GM12865 (cell line): ENCODE data around the gene COL26A1.

ENCODE experiments used
- DNase-seq: peaks from one replicate; pipeline ENCODE4 v3.0.0; 2010; ENCODE audit warnings: low read depth
- H3K4me3 ChIP-seq: 2 replicates; pipeline ENCODE4 v1.5.1; 2011; ENCODE audit warnings: mild to moderate bottlenecking, low read depth, low read length, control low read depth
- TF ChIP-seq, protein P1 (sequence below): IDR thresholded peaks from 2 replicates; pipeline ENCODE4 v1.5.1; 2011; ENCODE audit warnings: low read length, control low read depth, low read depth, inconsistent platforms; ENCODE audit not compliant: insufficient read depth; ENCODE audit errors: missing control alignments

Gene COL26A1

DNA sequence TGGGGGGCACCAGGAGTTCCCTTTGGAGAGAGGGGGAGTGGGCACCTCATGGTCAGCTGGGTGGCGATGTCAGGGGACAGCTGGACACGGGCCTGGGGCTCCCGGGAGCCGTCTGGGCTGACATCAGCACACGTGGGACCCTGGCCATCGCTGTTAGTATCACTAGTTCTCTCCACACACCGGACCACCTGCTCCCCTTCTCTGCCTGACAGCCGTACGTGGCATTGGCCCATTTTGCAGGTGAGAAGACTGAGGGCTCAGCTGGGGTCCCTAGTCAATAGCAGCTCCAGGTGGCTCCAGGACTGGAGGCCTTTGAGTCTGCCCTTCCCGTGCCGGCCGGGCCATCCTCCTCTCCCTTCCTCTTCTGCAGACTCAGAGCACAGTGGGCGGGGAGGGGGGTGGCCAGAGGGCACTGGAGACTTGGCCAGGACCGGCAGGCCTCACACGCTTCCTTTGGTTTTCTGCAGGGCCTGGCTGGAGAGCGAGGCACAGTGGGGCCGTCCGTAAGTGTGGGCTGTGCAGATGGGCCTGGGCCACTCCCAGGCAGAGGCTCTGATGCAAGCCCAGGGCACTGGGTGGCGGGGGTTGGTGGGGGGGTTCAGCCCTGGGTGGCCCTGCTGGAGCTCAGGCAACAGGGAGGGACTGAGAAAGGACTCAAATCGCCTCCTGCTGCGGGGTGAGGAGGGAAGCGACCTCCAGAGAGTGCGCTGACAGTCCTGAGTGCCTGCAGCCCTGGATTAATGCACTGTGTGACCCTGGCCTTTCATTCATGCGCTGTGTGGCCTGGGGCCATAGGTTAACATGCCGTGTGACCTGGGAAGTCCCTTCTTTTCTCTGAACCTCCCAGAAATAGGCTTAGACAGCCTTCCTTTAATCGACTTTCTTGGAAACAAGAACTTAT is 188.2 kb downstream of the COL26A1 start:
- TF ChIP-seq, protein P1, sequence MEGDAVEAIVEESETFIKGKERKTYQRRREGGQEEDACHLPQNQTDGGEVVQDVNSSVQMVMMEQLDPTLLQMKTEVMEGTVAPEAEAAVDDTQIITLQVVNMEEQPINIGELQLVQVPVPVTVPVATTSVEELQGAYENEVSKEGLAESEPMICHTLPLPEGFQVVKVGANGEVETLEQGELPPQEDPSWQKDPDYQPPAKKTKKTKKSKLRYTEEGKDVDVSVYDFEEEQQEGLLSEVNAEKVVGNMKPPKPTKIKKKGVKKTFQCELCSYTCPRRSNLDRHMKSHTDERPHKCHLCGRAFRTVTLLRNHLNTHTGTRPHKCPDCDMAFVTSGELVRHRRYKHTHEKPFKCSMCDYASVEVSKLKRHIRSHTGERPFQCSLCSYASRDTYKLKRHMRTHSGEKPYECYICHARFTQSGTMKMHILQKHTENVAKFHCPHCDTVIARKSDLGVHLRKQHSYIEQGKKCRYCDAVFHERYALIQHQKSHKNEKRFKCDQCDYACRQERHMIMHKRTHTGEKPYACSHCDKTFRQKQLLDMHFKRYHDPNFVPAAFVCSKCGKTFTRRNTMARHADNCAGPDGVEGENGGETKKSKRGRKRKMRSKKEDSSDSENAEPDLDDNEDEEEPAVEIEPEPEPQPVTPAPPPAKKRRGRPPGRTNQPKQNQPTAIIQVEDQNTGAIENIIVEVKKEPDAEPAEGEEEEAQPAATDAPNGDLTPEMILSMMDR: no peak
- H3K4me3 ChIP-seq: no peak overlapping the region
- DNase-seq: no peak

DNA sequence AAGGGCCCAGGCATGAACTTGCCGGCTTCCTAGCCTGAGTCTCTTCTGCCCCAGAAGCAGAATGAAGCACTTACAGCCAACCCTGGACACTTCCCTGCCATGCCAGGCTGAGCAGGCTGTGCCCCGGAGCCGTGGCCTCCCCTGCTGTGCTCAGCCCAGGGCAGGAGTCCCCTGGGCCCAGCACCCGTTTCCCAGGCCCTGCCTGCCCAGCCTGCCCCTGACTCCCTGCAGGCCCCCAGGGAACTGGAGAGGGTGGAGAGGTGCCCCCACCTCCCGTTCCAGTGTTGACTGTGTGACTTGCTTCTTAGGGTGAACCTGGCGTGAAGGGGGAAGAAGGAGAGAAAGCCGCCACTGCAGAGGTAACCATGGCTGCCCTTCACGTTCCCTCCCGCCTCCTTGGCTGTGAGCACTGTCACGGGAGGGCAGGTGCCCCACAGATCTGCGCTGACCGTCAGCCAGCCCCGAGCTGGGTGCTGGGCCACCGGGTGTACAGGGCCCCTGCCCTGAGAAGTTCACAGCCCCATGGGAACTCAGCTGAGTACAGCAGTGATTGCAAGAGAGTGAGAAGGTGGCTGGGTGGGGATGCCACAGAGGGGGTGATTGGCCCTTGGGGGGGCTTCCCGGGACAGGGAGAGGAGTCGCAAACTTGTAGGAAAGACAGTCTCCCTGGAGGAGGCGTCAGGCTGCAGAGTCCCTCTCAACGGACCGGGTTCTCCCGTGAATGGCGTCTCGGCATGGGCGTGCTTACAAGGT is 190.5 kb downstream of the COL26A1 start:
- TF ChIP-seq, protein P1: no peak
- H3K4me3 ChIP-seq: no peak overlapping the region
- no peak for DNase-seq

DNA sequence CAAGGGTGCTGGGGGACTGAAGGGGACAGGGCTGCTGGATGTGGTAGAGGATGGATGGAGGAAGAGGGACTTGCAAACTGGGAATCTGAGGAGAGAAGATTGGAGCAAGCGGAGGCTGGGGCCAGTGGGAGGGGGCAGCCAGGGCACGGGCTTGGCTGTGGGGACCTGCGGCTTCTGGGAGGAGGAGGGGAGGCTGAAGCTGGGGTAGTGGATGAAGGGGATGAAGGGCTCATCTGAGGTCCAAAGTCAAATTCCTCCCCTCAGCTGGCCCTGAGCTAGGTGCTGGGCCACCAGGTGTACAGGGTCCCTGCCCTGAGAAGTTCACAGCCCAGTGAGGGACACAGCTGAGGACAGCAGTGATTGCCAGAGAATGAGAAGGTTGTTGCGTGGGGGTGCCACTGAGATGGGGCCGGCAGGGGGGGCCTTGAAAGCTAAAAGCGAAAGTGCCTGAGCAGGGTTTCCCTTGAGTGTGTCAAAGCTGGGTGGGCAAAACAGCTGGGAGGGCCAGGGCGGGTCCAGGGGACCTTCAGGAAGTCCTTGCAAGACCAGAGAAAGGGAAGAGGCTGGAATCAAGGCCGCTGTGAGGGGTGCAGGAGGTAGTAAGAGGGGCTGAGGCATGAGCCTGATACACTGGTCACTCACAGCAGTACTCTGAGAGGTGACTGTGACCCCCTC is 191.2 kb downstream of the COL26A1 start:
- no peak for DNase-seq
- TF ChIP-seq, protein P1: no peak

DNA sequence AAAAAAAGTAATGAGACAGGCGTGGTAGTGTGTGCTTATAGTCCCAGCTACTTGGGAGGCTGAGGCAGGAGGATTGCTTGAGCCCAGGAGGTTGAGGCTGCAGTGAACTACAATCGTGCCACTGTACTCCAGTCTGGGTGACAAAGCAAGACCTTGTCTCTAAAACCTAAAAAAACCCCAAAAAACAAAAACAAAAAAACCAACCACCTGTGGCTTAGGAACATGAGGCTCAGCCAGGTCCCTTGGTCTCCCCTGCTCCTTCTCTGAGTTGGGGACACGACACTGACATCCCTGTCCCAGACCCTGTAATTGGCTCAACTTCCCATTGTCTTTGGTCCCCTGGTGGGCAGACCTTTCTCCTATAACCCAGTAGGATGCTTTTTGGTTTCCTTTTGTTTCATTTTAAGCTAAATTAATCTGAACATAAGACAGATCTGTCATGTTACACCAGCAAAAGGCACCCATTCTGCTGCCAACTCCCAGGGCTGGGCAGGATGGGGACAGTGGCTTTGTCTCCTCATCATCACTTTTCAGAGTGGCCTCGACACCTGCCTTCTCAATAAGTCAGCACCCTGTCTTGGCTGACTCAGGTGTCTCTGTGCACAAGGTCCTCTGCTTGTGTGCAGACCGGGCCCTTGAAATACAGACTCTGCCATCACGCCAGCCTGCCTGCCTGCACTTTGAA is 192.1 kb downstream of the COL26A1 start:
- TF ChIP-seq, protein P1: no peak
- DNase-seq: no peak
- no peak overlapping the region for H3K4me3 ChIP-seq

More for the DNA sequence above, 191.2 kb downstream of the COL26A1 start:
- no peak overlapping the region for H3K4me3 ChIP-seq

DNA sequence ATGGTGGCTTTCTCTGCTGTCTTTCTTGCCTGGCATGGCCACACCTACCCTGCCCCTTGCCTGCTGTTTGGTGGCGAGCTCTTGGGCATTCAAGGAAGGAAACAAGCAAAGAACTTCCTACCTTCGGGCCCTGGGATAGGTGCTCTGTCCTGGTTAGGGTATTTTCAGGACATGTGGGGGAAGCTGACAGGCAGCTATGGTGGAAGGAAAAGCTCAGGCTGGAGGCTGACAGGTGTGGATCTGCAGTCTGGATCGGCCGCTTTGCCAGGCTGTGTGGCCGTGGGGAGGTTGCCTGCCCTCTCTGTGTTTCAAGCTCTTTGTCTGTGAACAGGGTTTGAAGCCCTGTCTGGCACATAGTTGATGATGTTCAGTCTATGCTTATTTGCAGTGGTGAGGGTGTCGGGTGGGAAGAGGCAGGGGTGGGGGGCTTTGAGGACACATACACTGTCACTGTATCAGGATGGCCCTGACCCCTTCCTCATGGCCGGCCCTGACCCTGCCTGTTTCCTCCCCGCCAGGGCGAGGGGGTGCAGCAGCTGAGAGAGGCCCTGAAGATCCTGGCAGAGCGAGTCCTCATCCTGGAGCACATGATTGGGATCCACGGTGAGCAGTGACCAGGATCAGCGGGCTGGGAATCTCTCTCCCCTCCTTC is 192.7 kb downstream of the COL26A1 start:
- TF ChIP-seq, protein P1: no peak
- no peak for DNase-seq
- no peak overlapping the region for H3K4me3 ChIP-seq

DNA sequence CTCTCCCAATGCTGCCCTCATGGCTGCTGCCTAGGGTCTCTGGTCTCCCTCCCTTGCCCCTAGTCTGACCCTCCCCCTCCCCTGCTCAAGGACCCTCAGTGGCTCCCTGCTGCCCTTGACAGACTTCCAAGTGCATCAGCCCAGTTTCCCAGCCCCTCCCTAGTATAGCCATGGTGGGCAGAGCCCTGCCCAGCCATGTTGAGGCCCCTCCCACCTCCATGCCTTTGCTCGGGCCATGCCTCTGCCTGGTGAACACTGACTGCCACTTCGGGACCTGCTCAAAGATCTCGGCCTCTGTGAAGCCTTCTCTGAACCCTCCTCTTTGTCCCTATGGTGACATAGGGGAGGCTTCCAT is 193.2 kb downstream of the COL26A1 start:
- TF ChIP-seq, protein P1: no peak
- no peak for DNase-seq
- H3K4me3 ChIP-seq: no peak overlapping the region
